Measurements from ENCODE around the gene MOB3B. TPM values are rescaled to one million over a fixed set of nuclear protein-coding genes. Genes with fewer than 3 reads are reported as not detected.

The MOB3B gene
- polyA plus RNA-seq, 2 donors, result 2.0 to 2.5 TPM

DNA sequence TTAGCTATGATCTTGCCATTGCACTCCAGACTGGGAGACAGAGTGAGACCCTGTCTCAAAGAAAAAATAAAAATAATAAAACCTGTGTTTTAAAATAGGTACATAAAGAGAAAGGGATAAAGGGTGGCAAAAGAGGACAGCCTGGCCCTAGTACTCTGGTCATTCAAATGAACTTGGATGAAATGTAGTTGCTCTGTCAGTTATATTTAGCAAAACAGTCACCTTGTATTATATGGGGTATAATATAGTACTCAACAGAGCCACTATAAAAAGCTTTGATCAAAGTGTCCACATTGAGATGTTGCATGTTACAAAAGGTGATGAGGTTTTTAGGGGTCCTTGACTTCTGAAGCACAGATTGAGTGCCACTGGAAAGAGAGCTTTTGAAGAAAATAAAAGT, 171.6 kb downstream of the MOB3B start:
- no peak overlapping the region for H3K27ac ChIP-seq (ENCODE audit: low read depth in 2 of 2, low read length in 1 of 2)
- H3K4me3 ChIP-seq (ENCODE audit: low read depth in 1 of 2, low read length in 2 of 2), result no peak overlapping the region

DNA sequence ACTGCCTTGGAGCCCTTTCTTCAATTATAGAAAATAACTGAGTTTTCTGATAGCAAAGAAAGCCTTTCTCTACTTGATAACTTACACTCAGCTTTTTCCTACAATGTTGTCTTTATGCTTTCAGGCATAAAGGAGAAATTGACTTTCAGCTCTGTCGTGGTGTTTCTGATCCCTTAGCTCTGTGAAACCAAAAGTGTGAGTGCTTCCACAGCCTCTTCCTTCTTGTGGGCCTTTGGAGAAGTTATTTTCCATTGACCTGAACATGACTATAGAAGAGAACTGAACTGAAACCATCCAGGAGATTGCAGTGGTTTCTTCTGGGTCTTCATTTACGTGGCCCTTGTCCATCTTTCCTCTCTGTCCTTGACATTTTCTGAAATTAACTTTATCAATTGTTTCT, 173.2 kb downstream of the MOB3B start:
- no peaks in the 10 kb centered on the region for H3K9me3 ChIP-seq (ENCODE audit: control insufficient read depth in 2 of 2, insufficient read depth in 1 of 2, low read depth in 1 of 2, low read length in 1 of 2)
- no peak overlapping the region for H3K27ac ChIP-seq (ENCODE audit: low read depth in 2 of 2, low read length in 1 of 2)
- no peaks in the 10 kb centered on the region for H3K27me3 ChIP-seq (ENCODE audit: control insufficient read depth in 1 of 2, insufficient read depth in 2 of 2, low read length in 2 of 2)
- no peaks in the 10 kb centered on the region for H3K4me1 ChIP-seq (ENCODE audit: control insufficient read depth in 2 of 2, insufficient read depth in 2 of 2, low read length in 1 of 2)
- 61 to 80% methylated on average over 2 of the region's 2 CpGs for WGBS, 2 donors
- no peak overlapping the region for H3K4me3 ChIP-seq (ENCODE audit: low read depth in 1 of 2, low read length in 2 of 2)
- peaks cover 0 to 2% of the 10 kb centered on the region in 2 donors for H3K36me3 ChIP-seq (ENCODE audit: control insufficient read depth in 2 of 2, insufficient read depth in 2 of 2, low read length in 1 of 2)

More for the DNA sequence above, 171.6 kb downstream of the MOB3B start:
- Histone ChIP-seq H3K9me3 (ENCODE audit: control insufficient read depth in 2 of 2, insufficient read depth in 1 of 2, low read depth in 1 of 2, low read length in 1 of 2) (no peaks in the 10 kb centered on the region), H3K27me3 (ENCODE audit: control insufficient read depth in 1 of 2, insufficient read depth in 2 of 2, low read length in 2 of 2) (no peaks in the 10 kb centered on the region), H3K4me1 (ENCODE audit: control insufficient read depth in 2 of 2, insufficient read depth in 2 of 2, low read length in 1 of 2) (peaks cover 0 to 2% of the 10 kb centered on the region in 2 donors), H3K36me3 (ENCODE audit: control insufficient read depth in 2 of 2, insufficient read depth in 2 of 2, low read length in 1 of 2) (peaks cover 0 to 2% of the 10 kb centered on the region in 2 donors)

DNA sequence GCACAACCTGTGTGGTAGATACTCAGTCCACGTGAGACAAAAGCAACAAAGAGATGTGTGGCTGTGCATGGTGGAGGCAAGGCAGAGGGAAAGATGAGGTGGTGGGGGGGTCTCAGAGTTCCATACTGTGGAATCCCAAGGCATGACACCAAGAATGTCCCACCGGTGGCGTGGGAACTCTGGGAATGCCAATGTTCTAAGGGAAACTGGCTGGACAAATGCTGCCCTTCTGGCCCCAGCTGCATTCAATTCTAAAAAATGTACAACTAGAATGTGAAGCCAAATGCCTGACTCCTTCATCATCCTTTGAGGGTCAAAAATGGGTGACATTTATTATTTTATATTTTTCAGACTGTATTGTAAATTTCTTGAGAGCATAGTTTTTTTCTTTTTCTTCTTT, 174.4 kb downstream of the MOB3B start:
- Histone ChIP-seq H3K27ac (ENCODE audit: low read depth in 2 of 2, low read length in 1 of 2) (no peak overlapping the region), H3K4me1 (ENCODE audit: control insufficient read depth in 2 of 2, insufficient read depth in 2 of 2, low read length in 1 of 2) (no peaks in the 10 kb centered on the region), H3K36me3 (ENCODE audit: control insufficient read depth in 2 of 2, insufficient read depth in 2 of 2, low read length in 1 of 2) (peaks cover 0 to 2% of the 10 kb centered on the region in 2 donors), H3K27me3 (ENCODE audit: control insufficient read depth in 1 of 2, insufficient read depth in 2 of 2, low read length in 2 of 2) (no peaks in the 10 kb centered on the region), H3K4me3 (ENCODE audit: low read depth in 1 of 2, low read length in 2 of 2) (no peak overlapping the region), H3K9me3 (ENCODE audit: control insufficient read depth in 2 of 2, insufficient read depth in 1 of 2, low read depth in 1 of 2, low read length in 1 of 2) (no peaks in the 10 kb centered on the region)
- 79 to 83% methylated on average over 3 of the region's 3 CpGs for WGBS, 2 donors

DNA sequence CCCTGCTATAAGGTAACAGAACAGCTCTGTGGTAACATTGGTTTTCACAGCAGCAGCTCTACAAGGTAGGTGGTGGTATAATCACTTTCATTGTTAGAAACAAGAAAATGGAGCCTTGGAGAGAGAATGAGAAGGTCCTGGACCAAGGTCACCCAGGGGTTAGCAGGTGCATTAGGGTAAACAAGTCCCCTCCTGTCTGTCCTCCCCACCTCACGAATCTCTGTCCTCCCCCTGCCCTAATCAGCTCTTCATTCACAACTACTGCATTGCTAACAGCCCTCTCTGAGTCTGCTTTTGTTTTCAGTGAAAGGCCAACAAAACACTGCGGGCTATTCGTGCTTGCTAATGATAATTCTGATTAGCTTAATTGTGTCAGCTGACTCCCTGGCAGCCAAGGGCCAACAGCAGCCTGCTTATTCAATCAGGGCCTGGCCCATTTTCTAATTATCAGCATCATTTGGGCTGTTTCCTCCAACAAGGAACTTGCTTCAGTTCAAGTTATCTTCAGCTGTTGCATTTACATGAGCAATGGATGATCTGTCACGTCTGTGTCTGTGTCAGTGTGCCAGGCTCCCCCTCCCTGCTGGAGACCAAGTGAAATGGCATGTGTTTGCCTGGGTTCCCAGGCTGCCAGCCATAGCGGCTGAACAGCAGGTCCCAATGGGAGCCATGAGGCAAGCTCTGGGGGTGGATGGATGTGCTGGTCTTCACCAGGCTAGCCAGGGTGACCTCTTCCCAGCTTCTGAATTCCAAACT, 176.0 kb downstream of the MOB3B start:
- no peaks in the 10 kb centered on the region for H3K36me3 ChIP-seq (ENCODE audit: control insufficient read depth in 2 of 2, insufficient read depth in 2 of 2, low read length in 1 of 2)
- no peak overlapping the region for H3K4me3 ChIP-seq (ENCODE audit: low read depth in 1 of 2, low read length in 2 of 2)
- 36 to 60% methylated on average over 5 of the region's 5 CpGs for WGBS, 2 donors
- H3K4me1 ChIP-seq (ENCODE audit: control insufficient read depth in 2 of 2, insufficient read depth in 2 of 2, low read length in 1 of 2), result no peaks in the 10 kb centered on the region
- H3K27ac ChIP-seq (ENCODE audit: low read depth in 2 of 2, low read length in 1 of 2), result peak overlapping the region in 1 of 2 donors; percentile 44
- H3K9me3 ChIP-seq (ENCODE audit: control insufficient read depth in 2 of 2, insufficient read depth in 1 of 2, low read depth in 1 of 2, low read length in 1 of 2), result no peaks in the 10 kb centered on the region
- no peaks in the 10 kb centered on the region for H3K27me3 ChIP-seq (ENCODE audit: control insufficient read depth in 1 of 2, insufficient read depth in 2 of 2, low read length in 2 of 2)

DNA sequence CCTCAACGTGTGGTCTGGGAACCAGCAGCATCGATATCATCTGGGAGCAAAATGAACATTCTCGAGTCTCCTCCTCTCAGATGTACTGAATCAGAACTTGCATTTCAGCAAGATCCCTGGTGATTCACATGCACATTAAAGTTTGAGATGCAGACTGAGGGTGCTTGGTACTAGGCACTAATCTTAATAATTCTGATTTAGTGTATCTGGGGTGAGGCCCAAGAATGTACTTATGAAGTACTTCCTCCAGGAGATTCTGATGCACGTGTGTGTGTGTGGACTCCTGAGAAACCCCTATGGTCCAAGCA, 176.5 kb downstream of the MOB3B start:
- H3K4me3 ChIP-seq (ENCODE audit: low read depth in 1 of 2, low read length in 2 of 2), result no peak overlapping the region
- 62 to 71% methylated on average over 4 of the region's 4 CpGs for WGBS, 2 donors
- H3K27me3 ChIP-seq (ENCODE audit: control insufficient read depth in 1 of 2, insufficient read depth in 2 of 2, low read length in 2 of 2), result no peaks in the 10 kb centered on the region
- H3K4me1 ChIP-seq (ENCODE audit: control insufficient read depth in 2 of 2, insufficient read depth in 2 of 2, low read length in 1 of 2), result no peaks in the 10 kb centered on the region
- no peaks in the 10 kb centered on the region for H3K36me3 ChIP-seq (ENCODE audit: control insufficient read depth in 2 of 2, insufficient read depth in 2 of 2, low read length in 1 of 2)
- H3K9me3 ChIP-seq (ENCODE audit: control insufficient read depth in 2 of 2, insufficient read depth in 1 of 2, low read depth in 1 of 2, low read length in 1 of 2), result no peaks in the 10 kb centered on the region
- no peak overlapping the region for H3K27ac ChIP-seq (ENCODE audit: low read depth in 2 of 2, low read length in 1 of 2)

DNA sequence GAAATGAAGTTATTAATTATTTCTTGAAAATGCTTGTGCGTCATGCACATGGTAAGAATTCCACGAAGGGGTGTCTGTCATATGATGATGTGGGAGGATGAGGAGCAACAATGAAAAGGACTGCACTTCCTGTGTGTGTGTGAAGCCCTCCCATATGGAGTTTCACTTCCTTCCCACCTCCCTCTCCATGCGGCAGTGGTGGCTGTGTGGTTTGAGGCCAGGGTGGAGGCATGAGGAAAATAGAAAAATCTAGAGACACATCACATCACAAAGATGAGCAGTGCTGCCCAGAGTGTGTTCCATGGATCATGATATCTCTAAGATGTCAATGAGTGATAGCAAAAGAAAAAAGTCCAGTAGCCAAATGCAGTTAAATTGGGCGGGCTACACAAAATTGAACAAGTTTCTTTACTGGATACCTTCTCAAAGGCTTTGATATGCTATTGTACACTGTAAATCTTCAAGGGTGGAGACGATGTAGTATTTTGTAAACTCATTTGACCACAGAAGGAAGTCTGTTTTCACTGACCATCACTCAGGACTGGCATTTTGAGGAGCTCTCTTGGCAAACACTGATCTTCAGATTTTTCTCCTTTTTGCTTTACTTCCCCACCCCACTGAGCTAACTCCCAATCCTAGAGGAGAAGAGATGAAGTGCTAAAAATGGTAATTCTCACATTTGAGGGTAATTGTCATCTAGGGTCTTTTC, 177.0 kb downstream of the MOB3B start:
- H3K27me3 ChIP-seq (ENCODE audit: control insufficient read depth in 1 of 2, insufficient read depth in 2 of 2, low read length in 2 of 2), result no peaks in the 10 kb centered on the region
- H3K36me3 ChIP-seq (ENCODE audit: control insufficient read depth in 2 of 2, insufficient read depth in 2 of 2, low read length in 1 of 2), result no peaks in the 10 kb centered on the region
- H3K9me3 ChIP-seq (ENCODE audit: control insufficient read depth in 2 of 2, insufficient read depth in 1 of 2, low read depth in 1 of 2, low read length in 1 of 2), result no peaks in the 10 kb centered on the region
- H3K4me3 ChIP-seq (ENCODE audit: low read depth in 1 of 2, low read length in 2 of 2), result no peak overlapping the region
- H3K27ac ChIP-seq (ENCODE audit: low read depth in 2 of 2, low read length in 1 of 2), result peak overlapping the region in 1 of 2 donors; percentile 9
- 84 to 85% methylated on average over 5 of the region's 5 CpGs for WGBS, 2 donors
- H3K4me1 ChIP-seq (ENCODE audit: control insufficient read depth in 2 of 2, insufficient read depth in 2 of 2, low read length in 1 of 2), result no peaks in the 10 kb centered on the region

DNA sequence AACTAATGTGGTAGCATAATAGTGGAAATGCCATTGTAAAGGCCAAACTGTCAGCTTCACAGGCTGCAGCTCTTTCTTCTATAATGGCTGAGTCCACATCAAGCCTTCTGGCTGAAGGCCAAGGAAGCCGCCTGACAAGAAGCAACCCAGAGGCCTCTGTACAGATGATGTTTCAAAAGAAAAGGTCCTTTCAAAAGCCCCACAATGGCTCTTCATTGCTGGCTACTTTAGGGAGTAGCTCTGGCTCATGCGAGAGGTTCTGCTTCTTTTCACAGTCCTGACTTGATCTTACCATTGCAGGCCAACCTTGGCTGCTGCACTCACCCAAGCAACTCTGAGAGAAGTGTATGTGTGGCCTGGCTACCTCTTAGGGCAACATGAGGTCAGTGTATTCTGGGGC, 178.2 kb downstream of the MOB3B start:
- Histone ChIP-seq H3K27me3 (ENCODE audit: control insufficient read depth in 1 of 2, insufficient read depth in 2 of 2, low read length in 2 of 2) (no peaks in the 10 kb centered on the region), H3K36me3 (ENCODE audit: control insufficient read depth in 2 of 2, insufficient read depth in 2 of 2, low read length in 1 of 2) (no peaks in the 10 kb centered on the region), H3K9me3 (ENCODE audit: control insufficient read depth in 2 of 2, insufficient read depth in 1 of 2, low read depth in 1 of 2, low read length in 1 of 2) (no peaks in the 10 kb centered on the region), H3K4me1 (ENCODE audit: control insufficient read depth in 2 of 2, insufficient read depth in 2 of 2, low read length in 1 of 2) (no peaks in the 10 kb centered on the region), H3K27ac (ENCODE audit: low read depth in 2 of 2, low read length in 1 of 2) (no peak overlapping the region), H3K4me3 (ENCODE audit: low read depth in 1 of 2, low read length in 2 of 2) (no peak overlapping the region)
- 55 to 59% methylated on average over 2 of the region's 2 CpGs for WGBS, 2 donors

DNA sequence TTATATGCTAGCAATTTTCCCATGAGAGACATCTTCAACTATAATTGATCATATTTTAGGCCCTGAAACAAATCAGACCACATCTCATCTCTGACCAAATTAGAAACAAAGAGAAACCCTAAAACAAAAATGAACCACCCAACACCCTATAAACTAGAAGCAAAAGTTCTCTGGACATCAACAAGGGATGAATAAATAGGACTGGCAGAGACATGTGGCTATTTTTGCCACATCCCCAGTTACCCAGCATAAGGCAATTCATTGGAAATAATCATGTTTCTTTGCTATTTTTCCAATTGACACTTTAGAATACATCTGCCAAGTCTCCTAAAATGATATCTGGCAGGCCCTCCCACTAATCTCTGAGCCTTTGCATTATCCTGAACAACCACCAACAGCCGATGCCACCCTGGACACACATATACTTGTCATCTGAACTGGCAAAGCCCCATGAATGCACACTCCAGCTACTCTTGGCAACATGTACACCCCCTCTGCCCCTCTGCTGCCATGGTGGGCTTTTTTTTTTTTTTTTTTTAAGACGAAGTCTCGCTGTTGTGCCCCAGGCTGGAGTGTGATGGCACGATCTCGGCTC, 179.1 kb downstream of the MOB3B start:
- H3K27me3 ChIP-seq (ENCODE audit: control insufficient read depth in 1 of 2, insufficient read depth in 2 of 2, low read length in 2 of 2), result no peaks in the 10 kb centered on the region
- no peaks in the 10 kb centered on the region for H3K9me3 ChIP-seq (ENCODE audit: control insufficient read depth in 2 of 2, insufficient read depth in 1 of 2, low read depth in 1 of 2, low read length in 1 of 2)
- H3K4me1 ChIP-seq (ENCODE audit: control insufficient read depth in 2 of 2, insufficient read depth in 2 of 2, low read length in 1 of 2), result no peaks in the 10 kb centered on the region
- H3K27ac ChIP-seq (ENCODE audit: low read depth in 2 of 2, low read length in 1 of 2), result no peak overlapping the region
- WGBS, 2 donors, result 87 to 92% methylated on average over 5 of the region's 5 CpGs
- H3K36me3 ChIP-seq (ENCODE audit: control insufficient read depth in 2 of 2, insufficient read depth in 2 of 2, low read length in 1 of 2), result no peaks in the 10 kb centered on the region
- no peak overlapping the region for H3K4me3 ChIP-seq (ENCODE audit: low read depth in 1 of 2, low read length in 2 of 2)

DNA sequence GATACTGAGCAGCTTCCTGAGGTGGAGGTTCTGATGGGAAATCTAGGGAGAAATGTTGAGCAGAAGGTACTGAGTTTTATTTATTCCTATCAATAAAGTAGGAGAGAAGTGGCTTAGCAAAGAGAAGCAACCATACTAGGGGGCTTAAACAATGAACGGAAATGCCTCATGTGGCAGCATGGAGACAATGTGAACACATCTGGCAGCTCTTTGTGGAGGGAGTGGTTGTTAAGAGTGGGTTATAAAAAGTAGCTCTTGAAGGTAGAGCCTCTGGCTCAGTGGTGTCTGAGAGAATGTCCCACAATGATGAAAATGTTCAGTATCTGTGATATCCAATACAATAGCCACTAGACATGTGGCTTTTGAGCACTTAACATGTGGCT, 179.9 kb downstream of the MOB3B start:
- Histone ChIP-seq H3K9me3 (ENCODE audit: control insufficient read depth in 2 of 2, insufficient read depth in 1 of 2, low read depth in 1 of 2, low read length in 1 of 2) (no peaks in the 10 kb centered on the region), H3K4me3 (ENCODE audit: low read depth in 1 of 2, low read length in 2 of 2) (no peak overlapping the region), H3K27me3 (ENCODE audit: control insufficient read depth in 1 of 2, insufficient read depth in 2 of 2, low read length in 2 of 2) (no peaks in the 10 kb centered on the region), H3K27ac (ENCODE audit: low read depth in 2 of 2, low read length in 1 of 2) (no peak overlapping the region), H3K36me3 (ENCODE audit: control insufficient read depth in 2 of 2, insufficient read depth in 2 of 2, low read length in 1 of 2) (no peaks in the 10 kb centered on the region), H3K4me1 (ENCODE audit: control insufficient read depth in 2 of 2, insufficient read depth in 2 of 2, low read length in 1 of 2) (no peaks in the 10 kb centered on the region)
- WGBS, 2 donors, result 51 to 60% methylated on average over 1 of the region's 1 CpG
